GM21528 (cell line): ENCODE data around the gene TAF10.

Experiments used
- ATAC-seq: cut with Tn5 transposase; IDR thresholded peaks from one replicate; pipeline ENCODE4 v1.9.1; 2021; ENCODE audit warnings: mild to moderate bottlenecking, moderate library complexity; ENCODE audit not compliant: unreplicated experiment, low FRiP score

TAF10 gene

GRCh38 chr11:6625832-6626420, 13.9 kb upstream of the TAF10 start:
- ATAC-seq = no peak

DNA sequence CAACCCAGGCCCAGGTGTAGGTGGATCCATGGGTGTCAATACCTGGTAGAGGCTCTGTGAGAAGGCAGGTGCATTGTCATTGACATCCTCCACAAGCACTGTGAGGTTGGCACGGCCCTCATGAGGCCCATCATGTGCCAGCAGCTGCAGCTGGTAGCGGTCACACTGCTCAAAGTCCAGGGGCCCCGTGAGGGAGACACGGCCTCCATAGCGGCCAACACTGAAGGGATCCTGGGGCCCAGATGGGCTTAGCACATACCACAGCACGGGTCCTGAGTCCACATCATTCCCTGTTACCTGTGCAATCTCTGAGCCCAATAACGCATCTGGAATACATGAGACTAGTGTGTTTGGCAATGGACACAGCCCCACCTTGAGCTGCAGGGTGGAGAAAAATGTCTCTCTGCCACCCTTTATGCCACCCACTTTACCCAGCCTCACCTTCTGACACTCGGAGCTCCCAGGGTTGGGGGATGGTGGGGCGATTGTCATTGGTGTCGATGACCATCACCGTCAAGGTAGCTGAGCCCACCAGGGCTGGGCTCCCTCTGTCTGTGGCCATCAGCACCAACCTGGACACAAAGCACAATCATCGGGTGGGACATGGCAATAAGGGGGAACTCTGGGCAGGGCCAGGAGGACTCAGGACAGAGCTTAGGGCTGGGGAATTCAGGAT, 13.3 kb upstream of the TAF10 start:
- ATAC-seq = no peak

DNA sequence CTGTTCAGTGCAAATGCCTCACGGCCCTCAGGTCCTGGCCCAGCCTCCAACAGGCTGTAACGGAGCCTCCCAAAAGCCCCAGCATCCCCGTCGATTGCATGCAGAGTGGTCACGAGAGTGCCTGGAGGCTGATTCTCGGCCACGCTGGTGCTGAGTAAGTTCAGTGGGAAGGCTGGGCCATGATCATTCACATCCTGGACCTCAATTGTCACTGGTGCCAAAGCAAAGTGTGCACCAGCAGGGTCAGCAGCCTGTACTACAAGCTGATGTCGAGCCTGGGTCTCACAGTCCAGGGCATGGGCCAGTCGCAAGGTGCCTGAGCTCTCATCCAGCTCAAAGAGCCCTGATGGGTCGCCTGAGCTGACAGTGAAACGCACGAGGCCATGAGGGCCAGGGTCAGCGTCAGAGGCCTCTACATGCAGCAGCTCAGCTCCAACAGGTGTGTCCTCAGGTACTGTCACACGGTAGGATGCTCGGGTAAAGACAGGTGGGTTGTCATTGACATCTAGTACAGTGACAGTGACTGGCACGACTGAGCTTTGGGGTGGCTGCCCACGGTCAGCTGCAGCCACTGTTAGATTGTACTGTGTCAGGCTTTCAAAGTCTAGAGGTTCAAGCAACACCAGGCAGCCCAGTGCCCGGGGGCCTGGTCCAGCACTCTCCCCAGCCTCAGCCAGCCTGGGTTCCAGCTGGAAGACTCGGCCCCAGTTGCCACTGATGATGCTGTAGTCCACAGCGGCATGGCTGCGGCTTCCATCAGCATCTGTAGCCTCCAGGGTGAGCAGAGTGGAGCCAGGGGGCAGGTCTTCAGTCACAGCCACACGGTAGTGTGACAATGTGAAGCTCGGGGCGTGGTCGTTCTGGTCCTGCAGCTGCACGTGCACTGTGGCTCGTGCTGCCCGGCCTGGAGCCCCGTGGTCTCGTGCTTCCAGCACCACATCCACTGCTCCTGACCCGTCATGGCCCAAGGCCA, 11.7 kb upstream of the TAF10 start:
- no peak for ATAC-seq

- no peak for ATAC-seq
Measured at GRCh38 chr11:6622261-6623171, 10.5 kb upstream of the TAF10 start.

DNA sequence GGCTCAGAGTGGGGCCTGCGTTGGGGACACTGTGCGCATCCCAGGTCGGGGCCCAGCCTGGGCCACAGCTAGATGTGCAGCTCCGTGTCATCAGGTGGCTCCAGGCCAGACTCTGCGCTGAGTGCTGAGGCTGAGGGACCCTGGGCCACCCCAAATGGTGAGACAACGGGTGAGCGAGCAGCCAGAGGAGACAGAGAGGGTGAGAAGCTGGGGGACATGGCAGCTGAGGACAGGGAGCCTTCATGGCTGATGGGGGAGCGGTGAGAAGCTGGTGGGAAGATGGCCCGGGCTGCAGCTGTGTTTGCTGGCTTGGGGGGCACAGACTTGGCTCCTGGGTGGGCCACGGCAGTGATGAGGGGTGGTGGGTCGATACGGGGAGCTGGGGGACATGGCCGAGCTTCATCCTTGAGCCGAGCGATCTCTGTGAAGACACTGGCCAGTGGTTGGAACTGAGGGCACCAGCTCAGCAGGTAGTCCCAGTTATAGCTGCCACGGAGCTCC, 9.7 kb upstream of the TAF10 start:
- no peak for ATAC-seq

- no peak for ATAC-seq
Measured at GRCh38 chr11:6620636-6621035, 8.6 kb upstream of the TAF10 start.

GRCh38 chr11:6619004-6619745, 7.2 kb upstream of the TAF10 start, which contains the start of gene TPP1:
TPP1 (minus strand) TSS chr11:6619422; CDS start chr11:6619400, 22 bp downstream.
- peak; percentile 99 for ATAC-seq

GRCh38 chr11:6618117-6619003, 6.3 kb upstream of the TAF10 start:
- ATAC-seq = peak; percentile 18

DNA sequence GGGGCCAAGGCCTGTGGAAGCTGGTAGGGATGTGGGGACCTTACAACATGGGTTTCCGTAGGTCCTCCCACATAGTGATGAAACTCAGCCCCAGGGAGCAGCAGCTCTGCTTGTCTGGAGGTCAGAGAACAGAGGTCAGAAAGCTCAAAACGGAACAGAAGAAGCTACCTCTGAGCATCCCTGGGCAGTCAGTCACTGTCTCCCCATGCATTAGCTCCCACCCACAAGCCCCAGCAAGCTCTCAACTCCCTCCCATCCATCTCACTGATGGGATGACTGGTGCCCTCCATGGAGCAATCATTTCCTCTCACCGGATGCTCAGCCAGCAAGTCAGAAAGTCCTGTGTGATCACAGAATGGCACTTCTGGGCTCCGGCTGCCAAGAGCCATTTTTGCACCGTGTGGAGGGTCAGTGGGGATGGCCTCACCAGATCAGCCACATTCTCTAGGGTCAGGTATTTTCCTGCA, 5.3 kb upstream of the TAF10 start:
- ATAC-seq = no peak

DNA sequence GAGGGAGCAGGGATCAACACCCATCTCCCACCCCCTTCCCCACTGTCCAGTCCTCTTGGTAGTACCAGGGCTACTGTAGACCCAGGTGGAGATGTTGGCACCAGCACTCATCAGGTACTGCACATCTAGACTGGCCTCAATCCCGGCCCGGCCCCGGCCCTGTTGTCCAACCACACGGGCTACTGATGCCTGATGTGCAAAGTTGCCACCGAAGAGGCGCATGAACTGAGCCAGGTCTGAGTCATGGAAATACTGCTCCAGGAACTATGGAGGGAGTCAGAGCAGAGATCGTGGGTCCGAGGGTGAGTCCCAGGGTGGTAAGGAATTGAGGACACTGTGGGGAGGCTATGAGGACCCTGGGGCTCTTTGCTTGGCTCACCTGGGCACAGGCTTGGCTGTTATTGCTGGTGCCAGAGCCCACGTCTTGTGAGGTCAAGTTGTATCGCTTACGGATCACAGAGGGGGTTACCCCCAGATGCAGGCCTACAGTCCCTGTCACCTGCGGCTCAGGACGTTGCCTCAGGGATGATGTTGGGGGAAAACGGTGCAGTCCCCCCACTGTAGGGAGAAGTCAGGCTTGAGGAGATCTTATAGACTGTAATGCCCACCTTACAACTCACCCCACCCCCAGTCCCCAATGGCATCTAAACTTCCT, 4.7 kb upstream of the TAF10 start:
- no peak for ATAC-seq

DNA sequence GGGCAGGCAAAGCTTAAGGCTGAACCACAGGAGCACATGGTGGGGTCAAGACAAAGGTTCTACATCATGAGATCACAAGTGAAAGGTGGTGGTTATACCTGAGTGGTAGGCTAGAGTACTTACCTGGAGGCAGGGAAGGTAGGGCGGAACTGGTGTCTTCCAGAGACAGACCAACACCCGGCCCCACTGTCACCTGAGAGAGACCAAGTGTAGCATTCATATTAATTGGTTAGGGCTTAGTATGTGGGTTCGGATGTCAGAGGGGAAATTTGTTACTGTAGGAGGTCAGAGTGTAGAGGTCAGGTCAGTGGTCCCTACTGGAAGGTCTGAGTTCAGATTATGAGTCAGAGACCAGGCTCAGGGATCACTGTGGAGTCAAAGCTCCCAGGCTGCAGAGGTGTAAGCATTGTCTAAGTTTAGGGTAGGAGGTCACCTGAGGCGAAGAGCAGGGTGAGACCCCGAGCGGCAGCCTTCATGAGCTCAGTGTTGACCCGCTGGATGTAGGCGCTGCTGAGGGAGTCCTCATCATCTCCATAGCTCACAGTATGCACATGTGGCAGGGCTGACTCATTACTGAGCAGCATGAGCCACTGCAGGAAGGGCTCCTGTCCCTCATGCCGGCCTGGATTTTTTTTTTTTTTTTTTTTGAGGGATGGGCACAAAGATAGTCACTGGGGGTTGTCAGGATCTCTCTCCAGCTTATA, 4.0 kb upstream of the TAF10 start:
- no peak for ATAC-seq

GRCh38 chr11:6615046-6615445, 3.0 kb upstream of the TAF10 start:
- ATAC-seq = no peak

GRCh38 chr11:6614446-6614845, 2.4 kb upstream of the TAF10 start:
- no peak for ATAC-seq

DNA sequence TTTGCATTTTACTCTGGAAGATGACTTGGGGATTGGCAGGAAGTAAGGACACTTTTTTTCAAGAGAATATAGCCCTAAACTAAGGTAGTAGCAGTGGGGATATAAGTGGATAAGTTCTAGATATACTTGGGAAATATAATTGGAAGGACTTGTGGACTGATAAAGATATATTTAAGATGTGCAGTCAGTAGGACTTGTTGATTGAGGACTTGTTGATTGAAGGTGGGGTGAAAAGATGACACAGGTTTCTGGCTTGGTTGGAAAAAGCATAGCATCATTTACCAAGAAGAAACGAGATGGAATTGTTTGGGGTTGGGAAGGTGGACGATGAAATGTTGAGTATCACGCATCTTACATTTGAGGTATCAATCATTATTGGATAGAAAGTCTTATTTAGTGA, 1.5 kb upstream of the TAF10 start:
- no peak for ATAC-seq

DNA sequence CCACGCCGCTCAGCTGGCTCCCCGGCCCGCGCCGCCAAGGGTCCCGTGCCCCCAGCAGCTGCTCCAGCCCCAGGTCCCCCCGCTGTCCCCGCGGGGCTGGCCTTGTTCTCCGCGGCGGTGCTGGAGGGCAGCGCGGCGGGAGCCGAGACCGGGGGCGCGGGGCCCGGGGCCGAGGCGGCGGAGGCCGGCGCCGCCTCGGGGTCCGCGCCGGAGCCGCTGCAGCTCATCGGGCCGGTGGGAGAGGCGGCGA, 128 bp downstream of the TAF10 start:
- peak; percentile 25 for ATAC-seq

- no peak for ATAC-seq
Measured at GRCh38 chr11:6611092-6611962, 689 bp downstream of the TAF10 start.

- no peak for ATAC-seq
Measured at GRCh38 chr11:6610591-6610990, 1.4 kb downstream of the TAF10 start.
